ENCODE results near the gene ITIH1. TPM values are rescaled to one million over a fixed set of nuclear protein-coding genes. Genes with fewer than 3 reads are reported as not detected.
A peak's percentile ranks its signal among the peaks of the same experiment; 100 is the strongest.

The ITIH1 gene
- polyA plus RNA-seq, 2 of the 4 experiments (the other 2 are of a cell fraction) = not detected

- H3K4me1 ChIP-seq = peaks cover 13% of the 10 kb centered on the region
- FAIRE-seq (no peak), ATAC-seq (peak; percentile 97 to 99), DNase-seq (ENCODE audit: low read depth in 1 of 2, low spot score in 1 of 2) (peak; percentile 76 to 86)
- TF ChIP-seq CTCF (IDR thresholded peaks at IDR 0.05) = no peak
- no peak for TF ChIP-seq ZC3H11A (IDR thresholded peaks at IDR 0.05)
- TF ChIP-seq CHD4 (IDR thresholded peaks at IDR 0.05; ENCODE audit: borderline replicate concordance) = no peak
- peak; percentile 65; the same call in 1 of the 3 replicates for TF ChIP-seq BCL3 (IDR thresholded peaks at IDR 0.05)
- no peak for TF ChIP-seq HOXA7 (CRISPR knock-in tag; IDR thresholded peaks at IDR 0.05)
- TF ChIP-seq NFE2L2 (conservative IDR thresholded peaks at IDR 0.05; ENCODE audit: low read length) = no peak
- peak; percentile 64; the same call in 1 of the 2 replicates for TF ChIP-seq PHF8 (IDR thresholded peaks at IDR 0.05; ENCODE audit: borderline replicate concordance, low read depth)
- peak in 1 of 2 experiments; percentile 80; a peak in 3 of 5 replicates for TF ChIP-seq JUN (IDR thresholded peaks at IDR 0.05)
- peak; percentile 61; the same call in 1 of the 2 replicates for TF ChIP-seq MAX (IDR thresholded peaks at IDR 0.05)
- TF ChIP-seq E2F6 (IDR thresholded peaks at IDR 0.05; ENCODE audit: borderline replicate concordance, low read depth) = peak; percentile 45; the same call in 1 of the 2 replicates
- no peak for TF ChIP-seq REST (IDR thresholded peaks at IDR 0.05)
- TF ChIP-seq NR3C1 (IDR thresholded peaks at IDR 0.05) = no peak
- TF ChIP-seq CBX2 (IDR thresholded peaks at IDR 0.05; ENCODE audit: borderline replicate concordance, low read depth) = no peak
- no peak for TF ChIP-seq GATA3 (IDR thresholded peaks at IDR 0.05; ENCODE audit: borderline replicate concordance)
- TF ChIP-seq HES2 (IDR thresholded peaks at IDR 0.05) = no peak
- TF ChIP-seq POLR2A (IDR thresholded peaks at IDR 0.05; ENCODE audit: low read length) = peak; percentile 63
- no peak for TF ChIP-seq ELK1 (IDR thresholded peaks at IDR 0.05; ENCODE audit: low read depth, low read length)
- no peak for TF ChIP-seq ZSCAN20 (CRISPR knock-in tag; IDR thresholded peaks at IDR 0.05)
- no peak for TF ChIP-seq ZNF302 (CRISPR knock-in tag; IDR thresholded peaks at IDR 0.05)
- TF ChIP-seq JUNB (IDR thresholded peaks at IDR 0.05) = no peak
- TF ChIP-seq KDM1A (IDR thresholded peaks at IDR 0.05; ENCODE audit: low read depth) = no peak
- no peak for TF ChIP-seq TP53 (CRISPR knock-in tag; IDR thresholded peaks at IDR 0.05)
- TF ChIP-seq CEBPB (IDR thresholded peaks at IDR 0.05) = no peak
- no peaks in the 10 kb centered on the region for H3K9me3 ChIP-seq
- peak within 1 kb of the TSS; percentile 85 to 93 for H3K27ac ChIP-seq
- H3K4me3 ChIP-seq = peak within 1 kb of the TSS; percentile 71
- H3K4me2 ChIP-seq = peak within 1 kb of the TSS; percentile 93
- WGBS (ENCODE audit: missing lambda C conversion rate) = under 1% methylated on average over 20 of the region's 67 CpGs
- CTCF ChIA-PET = no interaction called here
- POLR2A ChIA-PET = interaction anchor here (0.6 to 1.3 kb wide), 3 partner anchors 9 to 157 kb away, joined by 3 to 5 read pairs (median 3); no protein-coding TSS in a partner anchor
Observed at GRCh38 chr3:52770496-52771333, 6.7 kb upstream of the ITIH1 start, which contains the start of gene NEK4. Gene NEK4 (minus strand): TSS chr3:52770940. CDS start chr3:52770746, 194 bp downstream.

Measured in A549 (cell line).